GM06990 (cell line): ENCODE measurements around the gene BUB1B.

Experiments used
- DNase-seq: peaks from one replicate; pipeline ENCODE4 v3.0.0-alpha.2; 2011; ENCODE audit not compliant: insufficient read length; ENCODE audit errors: extremely low read depth
- H3K27me3 ChIP-seq: replicated peaks from 2 replicates; pipeline ENCODE4 v1.6.0; 2011; ENCODE audit warnings: low read length; ENCODE audit not compliant: control insufficient read depth, insufficient read depth
- H3K36me3 ChIP-seq: 2 replicates; pipeline ENCODE4 v1.5.1; 2011; ENCODE audit warnings: low read length; ENCODE audit not compliant: control insufficient read depth, insufficient read depth
- H3K4me3 ChIP-seq: replicated peaks from 2 replicates; pipeline ENCODE4 v1.5.1; 2011; ENCODE audit warnings: low read depth, mild to moderate bottlenecking, control low read depth, low read length
- CTCF ChIP-seq: IDR thresholded peaks from 2 replicates; pipeline ENCODE4 v1.5.1; 2011; ENCODE audit warnings: low read length, control low read depth, mild to moderate bottlenecking, inconsistent platforms; ENCODE audit not compliant: insufficient read depth, poor library complexity, severe bottlenecking

Gene BUB1B

GRCh38 chr15:40175160-40175559 lies 14.3 kb downstream of the BUB1B start:
- TF ChIP-seq CTCF = no peak
- Histone ChIP-seq H3K4me3 (no peak overlapping the region), H3K27me3 (no peaks in the 10 kb centered on the region), H3K36me3 (peaks cover 8% of the 10 kb centered on the region)
- no peak for DNase-seq

GRCh38 chr15:40182358-40183029 lies 21.6 kb downstream of the BUB1B start:
- H3K4me3 ChIP-seq = no peak overlapping the region
- H3K27me3 ChIP-seq = no peaks in the 10 kb centered on the region
- no peak for DNase-seq
- TF ChIP-seq CTCF = no peak
- 0 out of 2 replicates have a peak, but pooled peaks cover 1% of the 10 kb centered on the region for H3K36me3 ChIP-seq

- Histone ChIP-seq H3K36me3 (peaks cover 3% of the 10 kb centered on the region; the same call in 1 of the 2 replicates), H3K27me3 (no peaks in the 10 kb centered on the region), H3K4me3 (no peak overlapping the region)
- TF ChIP-seq CTCF = no peak
- no peak for DNase-seq
Observed at GRCh38 chr15:40183636-40184463, 23.0 kb downstream of the BUB1B start.

- TF ChIP-seq CTCF = no peak
- DNase-seq = no peak
- Histone ChIP-seq H3K27me3 (no peaks in the 10 kb centered on the region), H3K4me3 (no peak overlapping the region), H3K36me3 (peaks cover 1% of the 10 kb centered on the region; the same call in 1 of the 2 replicates)
Observed at GRCh38 chr15:40190591-40190990, 29.7 kb downstream of the BUB1B start.

GRCh38 chr15:40192942-40193341 lies 32.1 kb downstream of the BUB1B start:
- Histone ChIP-seq H3K4me3 (no peak overlapping the region), H3K36me3 (peaks cover 1% of the 10 kb centered on the region), H3K27me3 (no peaks in the 10 kb centered on the region)
- TF ChIP-seq CTCF = no peak
- no peak for DNase-seq
